ENCODE results near the gene CCDC158.
A peak's percentile ranks its signal among the peaks of the same experiment; 100 is the strongest.
"Not testable (repeated sequence)": the region's sequence is repeated elsewhere in the genome, so short reads cannot be mapped to it uniquely, and the experiment has no call there.

CCDC158 gene

GRCh38 chr4:76307660-76308014, 113.3 kb downstream of the CCDC158 start:
- DNase-seq, result no peak

DNA sequence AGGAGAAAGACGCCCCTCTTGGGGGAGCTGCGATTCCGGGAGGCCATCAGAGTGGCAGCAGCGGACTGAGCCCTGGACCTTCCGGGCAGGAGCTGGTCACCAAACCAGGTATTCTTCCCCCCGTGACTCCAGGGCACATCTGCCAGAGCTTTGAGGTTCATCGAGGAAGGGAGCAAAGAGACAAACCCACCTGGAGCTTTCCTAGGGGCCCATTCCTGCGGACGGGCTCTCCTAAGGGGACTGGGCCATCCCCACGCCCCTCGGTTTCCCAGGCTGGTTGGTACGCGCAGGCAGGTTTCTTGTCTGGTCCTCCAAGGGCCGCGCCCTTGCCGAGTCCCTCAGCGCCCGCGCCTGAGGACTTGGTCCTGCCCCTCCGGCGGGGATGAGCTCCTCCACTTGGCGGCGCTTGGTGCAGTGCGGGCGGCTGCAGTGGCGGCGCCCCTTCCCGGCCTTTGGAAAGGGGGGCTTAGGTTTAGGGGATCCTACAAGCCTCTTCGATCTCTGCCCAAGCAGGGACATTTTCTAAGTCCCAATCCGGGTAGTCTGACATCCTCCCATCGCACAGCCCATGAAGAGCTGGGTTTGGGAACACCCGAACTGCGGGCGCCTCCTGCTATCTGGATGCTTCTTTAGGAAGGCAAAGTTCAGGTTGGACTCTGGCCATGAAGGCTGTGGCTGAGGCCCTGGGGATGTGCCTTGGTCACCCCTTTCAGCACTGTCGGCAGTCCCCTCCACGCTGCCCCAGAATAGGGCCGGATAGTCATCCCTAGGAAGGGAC, 113.9 kb downstream of the CCDC158 start:
- peak; percentile 5 for DNase-seq

DNA sequence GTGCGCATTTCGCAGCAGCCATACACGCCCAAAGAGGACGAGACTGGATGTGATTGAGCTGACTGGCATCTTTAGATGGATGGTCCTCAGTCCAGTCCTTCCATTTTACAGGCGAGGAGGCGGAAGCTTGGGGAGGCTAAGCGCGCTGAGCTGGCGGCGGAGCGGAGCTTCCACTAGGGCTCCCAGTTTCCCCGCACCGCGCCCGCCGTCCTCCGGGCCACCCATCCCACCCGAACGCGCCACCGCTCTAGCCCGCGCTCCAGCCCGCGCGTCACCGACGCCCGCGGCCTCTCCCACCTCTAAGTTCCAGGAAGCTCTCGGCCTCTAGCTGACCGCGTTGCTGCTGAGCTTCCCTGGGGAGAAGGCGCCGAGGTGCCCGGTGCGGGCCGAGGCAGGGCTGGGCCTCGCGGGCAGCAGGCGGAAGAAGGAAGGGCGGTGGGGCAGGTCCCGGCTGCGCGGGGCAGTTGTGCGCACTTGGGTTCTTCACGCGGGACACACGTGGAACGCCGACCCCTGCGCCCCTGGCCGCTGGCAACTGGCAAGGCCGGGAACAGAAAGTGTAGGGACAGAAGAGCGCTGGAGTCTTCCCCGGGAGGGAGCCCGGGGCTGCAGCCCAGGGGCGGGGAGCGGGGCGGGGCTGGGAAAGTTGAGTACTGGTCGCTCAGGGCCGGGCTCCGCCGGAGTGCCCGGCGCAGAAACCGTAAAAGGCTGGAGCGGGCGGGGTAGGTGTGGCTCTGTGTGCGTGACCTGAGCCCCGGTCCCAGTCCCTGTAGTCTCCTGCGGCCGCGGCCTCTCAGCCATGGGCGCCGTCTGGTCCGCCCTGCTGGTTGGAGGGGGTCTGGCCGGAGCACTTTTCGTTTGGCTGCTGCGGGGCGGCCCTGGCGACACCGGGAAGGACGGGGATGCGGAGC, 114.7 kb downstream of the CCDC158 start, which contains the start of gene STBD1:
STBD1 (plus strand) TSS at position 763 of the 911 bp plus-strand sequence; CDS start at position 800, 37 bp downstream.
- DNase-seq, result peak; percentile 9

DNA sequence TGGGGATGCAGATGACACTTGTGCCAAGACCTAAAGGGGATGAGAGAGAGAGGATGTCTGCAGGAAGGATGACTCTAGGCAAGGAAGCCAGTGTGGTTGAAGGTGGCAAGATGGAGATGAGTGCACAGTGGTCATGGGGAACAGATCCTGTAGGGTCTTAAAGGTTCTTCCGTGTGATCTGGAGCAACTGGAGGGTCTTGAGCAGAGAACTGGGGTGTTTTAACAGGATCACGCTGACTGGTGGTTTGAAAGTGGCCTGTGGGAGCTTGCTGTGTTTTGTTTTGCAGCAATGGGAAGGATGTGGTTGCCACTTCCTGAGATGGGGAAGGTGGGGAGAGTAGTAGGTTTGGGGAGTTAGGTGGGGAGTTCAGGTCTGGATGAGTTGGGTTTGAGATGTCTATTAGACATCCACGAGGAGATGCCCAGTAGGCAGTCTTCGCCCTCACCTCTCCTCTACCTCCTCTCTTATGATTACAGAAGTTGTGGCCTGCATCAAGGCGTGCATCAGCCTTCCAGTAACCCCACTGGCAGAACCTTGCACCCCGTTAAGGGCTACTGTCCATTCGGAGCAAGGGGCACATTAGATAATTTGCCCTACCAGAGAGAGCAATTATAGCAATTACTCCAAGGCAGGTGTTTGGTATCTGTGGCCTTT, 115.8 kb downstream of the CCDC158 start:
- no peak for DNase-seq

- no peak for DNase-seq
Measured at GRCh38 chr4:76302826-76303438, 118.0 kb downstream of the CCDC158 start.

DNA sequence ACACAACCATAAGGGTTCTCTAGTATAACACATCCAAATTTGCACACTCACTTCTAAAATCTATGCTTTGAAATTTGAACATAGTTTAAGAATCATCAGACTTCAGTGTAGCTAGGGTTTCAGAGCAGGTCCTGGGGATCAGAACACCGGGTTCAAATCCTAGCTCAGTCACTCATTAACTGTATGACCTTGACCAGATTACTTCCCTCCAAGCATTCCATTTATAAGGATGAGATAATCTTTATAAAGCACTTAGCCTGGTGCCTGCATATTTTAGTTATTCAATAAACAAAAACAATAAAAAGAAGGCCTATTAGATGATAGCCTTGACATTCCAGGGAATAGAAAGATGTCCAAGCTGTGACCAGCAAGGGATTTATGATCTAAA, 119.2 kb downstream of the CCDC158 start:
- no peak for DNase-seq

GRCh38 chr4:76301068-76301774, 119.7 kb downstream of the CCDC158 start:
- DNase-seq, result no peak

DNA sequence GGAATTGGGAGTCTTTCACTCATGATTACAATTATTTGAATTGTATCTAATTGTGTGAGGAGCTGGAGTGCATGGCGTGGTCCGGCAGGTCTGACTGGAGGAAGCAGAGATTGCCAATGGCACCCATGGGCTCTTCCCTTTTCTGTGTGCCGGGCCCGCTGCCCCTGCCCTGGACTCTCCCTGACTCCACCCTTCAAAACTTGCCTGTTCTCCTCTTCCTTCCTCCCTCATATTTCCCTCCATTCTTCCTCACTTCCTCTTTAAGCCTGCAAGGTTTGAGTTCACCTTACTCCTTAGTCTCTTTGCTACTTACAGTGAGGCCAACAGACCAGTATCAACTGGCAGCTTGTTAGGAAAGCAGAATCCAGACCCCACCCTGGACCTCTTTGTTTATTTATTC, 120.9 kb downstream of the CCDC158 start:
- DNase-seq, result no peak

DNA sequence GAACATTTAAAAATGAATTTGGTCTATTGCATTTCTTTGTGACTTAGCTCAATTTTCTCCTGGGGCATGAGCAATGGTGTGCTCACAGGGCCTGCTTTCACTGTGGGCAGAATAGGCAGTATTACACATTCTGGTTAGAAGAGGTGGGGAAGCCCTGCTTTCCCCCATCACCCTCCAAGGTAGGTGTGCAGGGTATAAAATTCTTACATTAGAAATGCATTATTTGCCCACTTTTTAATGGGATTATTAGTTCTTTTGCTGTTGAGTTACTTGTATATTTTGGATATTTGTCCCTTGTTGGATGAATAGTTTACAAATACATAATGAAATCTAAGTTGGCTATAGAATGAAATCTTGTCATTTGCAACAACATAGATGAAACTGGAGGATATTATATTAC, 122.7 kb downstream of the CCDC158 start:
- DNase-seq, result no peak

DNA sequence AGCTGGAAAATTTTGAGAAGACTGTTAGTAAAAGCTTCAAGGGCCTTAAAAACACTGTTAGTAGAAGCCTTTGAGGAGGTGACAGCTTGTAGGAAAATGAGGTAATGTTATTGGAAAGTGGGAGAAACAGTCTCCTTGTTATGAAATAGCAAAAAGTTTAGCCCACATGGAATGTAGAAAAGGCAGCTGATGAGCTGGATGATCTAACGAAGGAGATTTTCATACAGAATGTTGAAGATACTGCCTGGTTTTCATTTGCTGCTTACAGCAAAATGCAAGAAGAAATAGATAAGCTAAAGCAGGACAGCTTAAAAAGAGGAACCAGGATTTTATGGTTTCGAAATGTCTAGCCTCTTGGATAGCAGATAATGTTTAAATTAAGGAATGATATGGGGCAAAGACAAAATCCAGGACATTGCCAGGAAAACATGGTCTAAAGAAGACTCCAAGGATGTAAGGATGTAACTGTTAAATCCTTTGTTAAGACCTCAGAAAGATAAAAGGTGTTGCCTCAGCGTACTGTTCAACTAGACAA, 124.6 kb downstream of the CCDC158 start:
- no peak for DNase-seq

DNA sequence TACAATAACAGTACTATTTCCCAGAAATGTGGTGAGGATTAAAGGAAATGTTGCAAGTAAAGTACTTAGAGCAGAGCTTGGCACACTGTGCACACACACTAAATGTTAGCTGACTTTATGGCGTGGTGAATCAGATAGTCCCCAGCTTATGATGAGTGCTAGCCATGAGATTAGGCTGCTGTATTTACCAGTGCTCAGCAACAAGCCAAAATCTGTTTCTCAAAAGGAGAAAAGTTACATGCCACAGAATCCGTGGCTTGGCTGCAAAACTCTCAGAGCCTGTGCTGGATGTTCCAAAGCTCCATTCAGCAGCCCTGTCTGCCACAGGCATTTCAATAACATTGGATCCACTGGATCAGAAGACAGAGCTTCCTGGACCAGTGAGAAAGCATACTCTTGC, 127.2 kb downstream of the CCDC158 start:
- no peak for DNase-seq

GRCh38 chr4:76292730-76293129, 128.2 kb downstream of the CCDC158 start:
- no peak for DNase-seq

DNA sequence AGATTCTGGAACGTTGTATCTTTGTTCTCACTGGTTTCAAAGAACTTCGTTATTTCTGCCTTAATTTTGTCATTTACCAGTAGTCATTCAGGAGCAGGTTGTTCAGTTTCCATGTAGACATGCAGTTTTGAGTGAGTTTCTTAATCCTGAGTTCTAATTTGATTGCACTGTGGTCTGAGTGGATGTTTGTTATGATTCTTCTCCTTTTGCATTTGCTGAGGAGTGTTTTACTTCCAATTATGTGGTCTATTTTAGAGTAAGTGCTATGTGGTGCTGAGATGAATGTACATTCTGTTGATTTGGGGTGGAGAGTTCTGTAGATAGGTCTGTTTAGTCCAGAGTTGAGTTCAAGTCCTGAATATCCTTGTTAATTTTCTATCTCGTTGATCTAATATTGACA, 133.1 kb downstream of the CCDC158 start:
- not testable (repeated sequence) for DNase-seq

GRCh38 chr4:76283900-76284299, 137.0 kb downstream of the CCDC158 start:
- no peak for DNase-seq

GRCh38 chr4:76282941-76283689, 137.8 kb downstream of the CCDC158 start:
- no peak for DNase-seq

- DNase-seq, result not testable (repeated sequence)
Measured at GRCh38 chr4:76281594-76281993, 139.3 kb downstream of the CCDC158 start.

DNA sequence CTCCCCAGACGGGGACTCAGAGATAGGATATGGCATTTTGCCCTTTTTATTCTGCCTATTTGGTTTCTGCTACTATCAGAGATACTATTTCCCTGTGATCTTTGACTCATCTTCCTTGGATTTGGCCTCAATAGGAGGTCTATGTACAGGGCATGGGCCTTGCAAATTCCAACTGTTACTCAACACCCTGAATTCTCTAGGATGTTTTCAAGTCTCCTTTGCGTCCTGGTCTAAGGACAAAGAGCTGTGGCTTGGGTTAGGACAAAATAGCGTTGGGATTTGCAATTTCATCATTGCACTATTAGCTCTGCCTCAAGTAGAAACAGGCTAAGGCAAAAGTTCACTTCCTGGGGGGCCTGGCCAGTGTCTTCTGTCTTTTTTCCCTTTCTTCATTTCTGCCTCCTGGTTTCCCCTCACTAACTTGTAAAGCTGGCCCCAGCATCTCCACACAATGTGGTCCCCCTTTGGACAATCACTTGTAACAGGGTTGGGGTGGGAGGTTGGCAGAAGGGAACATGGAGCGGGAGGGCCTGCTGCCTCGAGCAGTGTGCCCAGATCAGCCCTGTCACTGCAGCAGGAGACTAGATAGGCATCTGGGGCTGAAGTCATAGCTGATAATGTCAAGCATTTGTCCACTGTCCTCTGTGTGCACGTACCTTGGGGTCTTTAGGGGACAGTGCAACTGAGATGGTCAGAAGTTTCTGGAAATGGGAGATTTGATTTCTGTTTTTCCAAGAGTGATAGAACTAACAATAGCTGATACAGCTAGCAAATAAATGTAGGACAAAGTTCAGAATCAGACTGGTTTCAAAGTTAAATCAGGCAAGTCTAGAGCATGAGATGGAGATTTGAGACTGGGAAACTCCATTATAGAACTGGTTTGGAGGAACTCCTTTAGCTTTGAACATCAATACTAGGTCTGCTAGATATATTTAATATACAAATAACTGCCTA, 140.2 kb downstream of the CCDC158 start:
- DNase-seq, result no peak

GRCh38 chr4:76279462-76279861, 141.5 kb downstream of the CCDC158 start:
- no peak for DNase-seq

- DNase-seq, result no peak
Measured at GRCh38 chr4:76278583-76278982, 142.4 kb downstream of the CCDC158 start.

DNA sequence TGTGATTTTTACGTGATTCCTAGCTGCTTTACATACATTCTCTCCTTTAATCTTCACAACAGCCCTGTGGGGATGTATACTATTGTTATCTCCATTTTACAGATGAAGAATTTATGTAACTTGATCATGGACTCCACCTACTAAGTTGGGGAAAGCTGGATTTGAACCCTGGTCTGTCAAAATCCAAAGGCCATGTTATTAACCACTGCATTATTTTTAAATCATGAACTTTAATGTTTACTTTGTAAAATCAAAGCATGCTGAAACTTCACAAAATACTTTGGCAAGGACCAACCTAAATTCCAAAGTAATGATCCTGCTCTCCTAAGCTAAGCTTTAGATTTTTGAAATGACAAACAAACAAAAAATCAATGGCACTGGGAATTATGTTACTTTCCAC, 143.3 kb downstream of the CCDC158 start:
- DNase-seq, result no peak

All from NCI-H1105 (cell line).